IMR-90 (cell line): ENCODE data around the gene PDZD2. TPM values are rescaled to one million over a fixed set of nuclear protein-coding genes. Genes with fewer than 3 reads are reported as not detected.

Experiments
- ATAC-seq: fragments of 200-7000 bp; cut with Tn5 transposase; 2 replicates; pipeline ENCODE4 v1.9.1; 2020; ENCODE audit warnings: low read depth, mild to moderate bottlenecking, moderate library complexity
- BruUV-seq: library from RNA; stranded (reverse); fragments of 400-500 nt; replicated peaks from 2 replicates; lab custom pipeline; 2021; lab: Mats Ljungman, UMichigan
- CTCF ChIA-PET: fragments of 300-600 bp; formaldehyde crosslinking; extraction: SDS; loops from one replicate; lab custom pipeline; 2021; ENCODE audit warnings: antibody characterized with exemption; lab: Yijun Ruan, JAX
- POLR2A ChIA-PET: fragments of 300-600 bp; sonication (Branson Sonifier 250); formaldehyde crosslinking; loops from one replicate; lab custom pipeline; 2022; ENCODE audit warnings: antibody characterized with exemption; ENCODE audit not compliant: unreplicated experiment; lab: Charles Lee
- DNase-seq: peaks from one replicate; pipeline ENCODE4 v3.0.0; 2013
- H2AFZ ChIP-seq: replicated peaks from 2 replicates; pipeline ENCODE3; 2013; ENCODE audit warnings: low read length, mild to moderate bottlenecking; ENCODE audit not compliant: poor library complexity
- H2AK5ac ChIP-seq: 2 replicates; pipeline ENCODE4 v1.6.1; 2013; ENCODE audit warnings: low read depth, low read length, inconsistent platforms
- H2AK9ac ChIP-seq: replicated peaks from 2 replicates; pipeline ENCODE3; 2013; ENCODE audit warnings: mild to moderate bottlenecking, low read depth, low read length, moderate library complexity; ENCODE audit not compliant: poor library complexity
- H2BK120ac ChIP-seq: 2 replicates; pipeline ENCODE4 v1.6.1; 2013; ENCODE audit warnings: low read depth, low read length, inconsistent platforms
- H2BK15ac ChIP-seq: 3 replicates; pipeline ENCODE4 v1.6.1; 2013; ENCODE audit warnings: low read depth, low read length, inconsistent platforms
- H2BK20ac ChIP-seq: 2 replicates; pipeline ENCODE4 v1.6.1; 2013; ENCODE audit warnings: low read depth, mild to moderate bottlenecking, inconsistent platforms, low read length, moderate library complexity
- H2BK5ac ChIP-seq: 2 replicates; pipeline ENCODE4 v1.6.1; 2013; ENCODE audit warnings: mild to moderate bottlenecking, low read depth, low read length, inconsistent platforms; ENCODE audit not compliant: poor library complexity, severe bottlenecking
- H3K14ac ChIP-seq: replicated peaks from 2 replicates; pipeline ENCODE4 v1.6.1; 2013; ENCODE audit warnings: low read depth, low read length, inconsistent platforms
- H3K18ac ChIP-seq: 2 replicates; pipeline ENCODE4 v1.6.1; 2013; ENCODE audit warnings: low read depth, low read length, control low read depth
- H3K23ac ChIP-seq: 2 replicates; pipeline ENCODE4 v1.6.1; 2013; ENCODE audit warnings: low read depth, low read length, inconsistent platforms
- H3K27ac ChIP-seq: 2 replicates; pipeline ENCODE4 v1.5.1; 2013; ENCODE audit warnings: mild to moderate bottlenecking, control low read depth, low read length; ENCODE audit not compliant: insufficient read depth
- H3K27me3 ChIP-seq: 2 replicates; pipeline ENCODE4 v1.6.1; 2013; ENCODE audit warnings: low read length; ENCODE audit not compliant: control insufficient read depth, insufficient read depth
- H3K36me3 ChIP-seq: 2 replicates; pipeline ENCODE4 v1.6.1; 2013; ENCODE audit warnings: low read length, mixed read lengths; ENCODE audit not compliant: control insufficient read depth, insufficient read depth
- H3K4ac ChIP-seq: 2 replicates; pipeline ENCODE4 v1.6.1; 2013; ENCODE audit warnings: low read depth, low read length, inconsistent platforms
- H3K4me1 ChIP-seq: 2 replicates; pipeline ENCODE4 v1.6.1; 2013; ENCODE audit warnings: low read length, mixed read lengths; ENCODE audit not compliant: control insufficient read depth, insufficient read depth
- H3K4me2 ChIP-seq: 2 replicates; pipeline ENCODE4 v1.6.1; 2013; ENCODE audit warnings: low read depth, mild to moderate bottlenecking, control low read depth, low read length, moderate library complexity
- H3K4me3 ChIP-seq: 2 replicates; pipeline ENCODE4 v1.5.1; 2013; ENCODE audit warnings: low read depth, mild to moderate bottlenecking, control low read depth, low read length, moderate library complexity; ENCODE audit not compliant: insufficient read depth
- H3K56ac ChIP-seq: 2 replicates; pipeline ENCODE4 v1.6.1; 2013; ENCODE audit warnings: low read length, inconsistent platforms; ENCODE audit not compliant: insufficient read depth; ENCODE audit errors: extremely low read depth
- H3K79me1 ChIP-seq, 2 experiments: 2 replicates each; pipeline ENCODE4 v1.6.1; 2013; ENCODE audit warnings: low read length in 2 of 2, inconsistent platforms in 1 of 2, low read depth in 1 of 2
- H3K9ac ChIP-seq: 2 replicates; pipeline ENCODE4 v1.6.1; 2013; ENCODE audit warnings: low read depth, low read length, control low read depth
- H3K9me1 ChIP-seq: 2 replicates; pipeline ENCODE4 v1.6.1; 2013; ENCODE audit warnings: low read length, inconsistent platforms; ENCODE audit not compliant: insufficient read depth
- H3K9me3 ChIP-seq: 2 replicates; pipeline ENCODE4 v1.6.1; 2013; ENCODE audit warnings: low read length; ENCODE audit not compliant: control insufficient read depth, insufficient read depth
- H4K20me1 ChIP-seq: 2 replicates; pipeline ENCODE4 v1.6.1; 2013; ENCODE audit warnings: low read length, inconsistent platforms; ENCODE audit not compliant: insufficient read depth
- H4K5ac ChIP-seq: 2 replicates; pipeline ENCODE4 v1.6.1; 2013; ENCODE audit warnings: mild to moderate bottlenecking, low read depth, low read length, control low read depth
- H4K8ac ChIP-seq, 2 experiments: 2 replicates each; pipeline ENCODE4 v1.6.1; 2013; ENCODE audit warnings: low read depth in 2 of 2, low read length in 2 of 2, control low read depth in 1 of 2, inconsistent platforms in 1 of 2
- H4K91ac ChIP-seq: 2 replicates; pipeline ENCODE4 v1.6.1; 2013; ENCODE audit warnings: low read depth, low read length, inconsistent platforms; ENCODE audit not compliant: insufficient read depth
- BHLHE40 ChIP-seq: fragments of 150-350 bp; IDR thresholded peaks from 2 replicates; pipeline ENCODE4 v1.6.1; 2016; ENCODE audit warnings: mild to moderate bottlenecking, low read depth, low read length
- CEBPB ChIP-seq: IDR thresholded peaks from 2 replicates; pipeline ENCODE4 v1.6.1; 2012; ENCODE audit warnings: low read depth, low read length, improper control_type of control experiment
- CTCF ChIP-seq: conservative IDR thresholded peaks from 2 replicates; pipeline ENCODE4 v1.5.1; 2012; ENCODE audit warnings: mild to moderate bottlenecking, low read depth, low read length, improper control_type of control experiment
- ELK1 ChIP-seq: fragments of 150-350 bp; IDR thresholded peaks from 2 replicates; pipeline ENCODE4 v1.6.1; 2016; ENCODE audit warnings: low read depth, mild to moderate bottlenecking, low read length, moderate library complexity, borderline replicate concordance
- FOS ChIP-seq: fragments of 150-350 bp; IDR thresholded peaks from 2 replicates; pipeline ENCODE4 v1.6.1; 2016; ENCODE audit warnings: low read depth, low read length
- MAFK ChIP-seq: IDR thresholded peaks from 2 replicates; pipeline ENCODE4 v1.6.1; 2012; ENCODE audit warnings: low read depth, low read length, improper control_type of control experiment
- MAZ ChIP-seq: IDR thresholded peaks from 2 replicates; pipeline ENCODE4 v1.6.1; 2012; ENCODE audit warnings: low read depth, mild to moderate bottlenecking, low read length, improper control_type of control experiment, moderate library complexity, borderline replicate concordance
- MXI1 ChIP-seq: IDR thresholded peaks from 2 replicates; pipeline ENCODE4 v1.6.1; 2012; ENCODE audit warnings: low read depth, mild to moderate bottlenecking, low read length, moderate library complexity, borderline replicate concordance
- NFE2L2 ChIP-seq: fragments of 150-350 bp; IDR thresholded peaks from 2 replicates; pipeline ENCODE4 v1.6.1; 2016; ENCODE audit warnings: low read depth, mild to moderate bottlenecking, low read length
- POLR2A ChIP-seq: IDR thresholded peaks from 2 replicates; pipeline ENCODE4 v1.6.1; 2012; ENCODE audit warnings: mild to moderate bottlenecking, low read depth, low read length
- RAD21 ChIP-seq: IDR thresholded peaks from 2 replicates; pipeline ENCODE4 v1.6.1; 2012; ENCODE audit warnings: low read length, improper control_type of control experiment
- RFX5 ChIP-seq: IDR thresholded peaks from 2 replicates; pipeline ENCODE4 v1.8.0; 2012; ENCODE audit warnings: low read depth, mild to moderate bottlenecking, low read length, moderate library complexity
- SMC3 ChIP-seq: fragments of 150-350 bp; IDR thresholded peaks from 2 replicates; pipeline ENCODE4 v1.6.1; 2016; ENCODE audit warnings: low read depth, mild to moderate bottlenecking, antibody characterized with exemption, low read length, moderate library complexity
- USF2 ChIP-seq: fragments of 150-350 bp; IDR thresholded peaks from 2 replicates; pipeline ENCODE4 v1.6.1; 2017; ENCODE audit warnings: mild to moderate bottlenecking, antibody characterized with exemption, low read length, low read depth
- WGBS, 2 experiments: methylation state at CpG; one replicate each; pipeline versions ENCODE4 v1.1.5 to v1.1.7; 2013; ENCODE audit warnings: missing lambda C conversion rate in 2 of 2; ENCODE audit not compliant: insufficient read length in 1 of 2; ENCODE audit errors: extremely low coverage in 2 of 2; 5-methylcytosine and 5-hydroxymethylcytosine counted together
- dilution Hi-C: fragments of 300-500 bp; cut with HindIII; formaldehyde crosslinking; loops from one replicate; pipeline ENCODE4 v1.14.3; 2018; ENCODE audit warnings: low sequenced_read_pairs; ENCODE audit not compliant: unreplicated experiment
- in situ Hi-C: fragments of 300-500 bp; cut with MboI; formaldehyde crosslinking; loops from 3 replicates; pipeline ENCODE4 v1.14.3; 2019; ENCODE audit warnings: low sequenced_read_pairs, inconsistent platforms, mixed read lengths
- intact Hi-C: fragments of 100-400 bp; cut with micrococcal nuclease; formaldehyde crosslinking; loops from 2 replicates; pipeline ENCODE4 v1.10.0; 2022
- polyA plus RNA-seq, 3 experiments: library from polyadenylated mRNA; depleted of rRNA; stranded (reverse); fragments of >200 nt; gene quantifications; 2 replicates each; pipeline ENCODE4 v1.2.3, GENCODE V29; 2012; ENCODE audit warnings: low replicate concordance in 1 of 3
- total RNA-seq: library from RNA; depleted of rRNA; stranded (reverse); fragments of >200 nt; gene quantifications from 2 replicates; pipeline ENCODE4 v1.2.3, GENCODE V29; 2012

PDZD2 gene
- total and polyA plus RNA-seq, 2 of the 4 experiments (the other 2 are of a cell fraction) = under 0.01 to 0.02 TPM

DNA sequence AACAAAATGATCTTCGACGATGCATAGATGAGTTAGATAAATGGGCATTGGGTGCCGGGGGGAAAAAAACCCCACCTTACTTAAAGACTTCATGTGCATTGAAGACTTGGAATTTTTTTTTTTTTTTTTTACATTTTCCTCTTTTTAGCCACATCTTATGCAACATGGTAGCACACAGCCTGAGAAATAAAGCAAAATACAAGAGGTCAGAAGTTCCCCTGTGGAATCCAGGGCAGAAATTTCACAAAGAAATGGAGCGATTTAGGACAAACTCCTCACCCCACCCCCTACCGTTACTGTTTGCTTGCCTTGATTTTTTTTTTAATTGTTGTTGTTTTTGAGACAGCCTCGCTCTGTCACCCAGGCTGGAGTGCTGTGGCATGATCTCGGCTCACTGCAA is 382.0 kb downstream of the PDZD2 start (continued):
- no peak for TF ChIP-seq MXI1
- TF ChIP-seq MAFK = no peak
- TF ChIP-seq MAZ = no peak
- TF ChIP-seq SMC3 = no peak
- no peak for TF ChIP-seq RFX5

GRCh38 chr5:32021771-32022170 is 382.8 kb downstream of the PDZD2 start:
- in situ Hi-C loops = no loop called here
- CTCF ChIA-PET = interaction anchor here (0.5 kb wide), 1 partner anchor 54 kb away, joined by 3 read pairs; no protein-coding TSS in a partner anchor
- H4K8ac ChIP-seq = no peak overlapping the region
- no peaks in the 10 kb centered on the region for H3K9me1 ChIP-seq
- H3K18ac ChIP-seq = no peak overlapping the region
- ATAC-seq = no peak
- no peak overlapping the region for H3K4me3 ChIP-seq
- H3K14ac ChIP-seq = no peak overlapping the region
- POLR2A ChIA-PET = no interaction called here
- intact Hi-C loops = no loop called here
- dilution Hi-C loops = no loop called here
- no peaks in the 10 kb centered on the region for H3K36me3 ChIP-seq
- no peak overlapping the region for H2AK5ac ChIP-seq
- H3K23ac ChIP-seq = no peak overlapping the region
- no peak overlapping the region for H4K91ac ChIP-seq
- no peak overlapping the region for H2BK5ac ChIP-seq
- H3K4me2 ChIP-seq = no peak overlapping the region
- no peak overlapping the region for H2BK120ac ChIP-seq
- no peak overlapping the region for H2AFZ ChIP-seq
- H3K27me3 ChIP-seq = peaks cover 13% of the 10 kb centered on the region
- H4K5ac ChIP-seq = no peak overlapping the region
- BruUV-seq = no TSS peak
- no CpG with 5 or more reads among the region's 3 CpGs for WGBS, 2 experiments
- H3K56ac ChIP-seq = no peak overlapping the region
- H3K27ac ChIP-seq = no peak overlapping the region
- no peak overlapping the region for H2AK9ac ChIP-seq
- DNase-seq = no peak
- H2BK20ac ChIP-seq = no peak overlapping the region
- H4K20me1 ChIP-seq = no peaks in the 10 kb centered on the region
- H3K4me1 ChIP-seq = peaks cover 3% of the 10 kb centered on the region; the same call in 1 of the 2 replicates
- H3K4ac ChIP-seq = no peak overlapping the region
- no peak overlapping the region for H2BK15ac ChIP-seq
- no peaks in the 10 kb centered on the region for H3K9me3 ChIP-seq
- no peak overlapping the region for H3K9ac ChIP-seq
- no peaks in the 10 kb centered on the region for H3K79me1 ChIP-seq
- TF ChIP-seq SMC3 (no peak), ELK1 (no peak), NFE2L2 (no peak), USF2 (no peak), MXI1 (no peak), FOS (no peak), POLR2A (no peak), RFX5 (no peak), RAD21 (no peak), MAZ (no peak), CEBPB (no peak), CTCF (no peak), BHLHE40 (no peak)
